ENCODE data around the gene PXDN. TPM values are rescaled to one million over a fixed set of nuclear protein-coding genes. Genes with fewer than 3 reads are reported as not detected.
"Not testable (repeated sequence)": the region's sequence is repeated elsewhere in the genome, so short reads cannot be mapped to it uniquely, and the experiment has no call there.

The PXDN gene
- total RNA-seq, 1 donor from 2014 or later: 292 TPM

DNA sequence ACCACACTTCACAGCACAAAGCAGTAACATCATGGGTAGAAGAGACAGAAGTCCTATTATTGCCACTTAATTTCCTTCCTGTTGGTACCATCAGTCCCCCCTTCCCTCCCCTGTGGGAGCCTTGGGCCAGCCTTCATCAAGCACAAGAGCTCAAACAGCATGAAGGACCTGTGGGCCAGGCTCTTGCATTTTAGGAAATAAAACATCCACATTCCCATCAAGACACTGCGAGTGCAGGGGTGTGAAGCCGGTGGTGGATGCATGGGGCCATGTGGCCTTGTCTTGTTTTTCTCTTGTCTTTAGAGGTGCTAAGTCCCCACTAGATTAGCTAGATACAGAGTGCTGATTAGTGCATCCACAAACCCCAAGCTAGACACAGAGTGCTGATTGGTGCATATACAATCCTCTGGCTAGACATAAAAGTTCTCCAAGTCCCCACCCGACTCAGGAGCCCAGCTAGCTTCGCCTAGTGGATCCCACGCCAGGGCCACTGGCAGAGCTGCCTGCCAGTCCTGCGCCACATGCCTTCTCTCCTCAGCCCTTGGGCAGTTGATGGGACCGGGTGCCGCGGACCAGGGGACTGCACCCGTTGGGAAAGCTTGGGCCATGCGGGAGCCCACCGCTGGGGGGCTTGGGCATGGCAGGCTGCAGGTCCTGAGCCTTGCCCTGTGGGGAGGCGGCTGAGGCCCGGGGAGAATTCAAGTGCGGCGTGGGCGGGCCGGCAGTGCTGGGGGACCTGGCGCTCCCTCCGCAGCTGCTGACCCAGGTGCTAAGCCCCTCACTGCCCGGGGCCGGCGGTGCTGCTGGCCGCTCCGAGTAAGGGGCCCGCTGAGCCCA is 14.7 kb upstream of the PXDN start:
- peaks cover 4% of the 10 kb centered on the region for H3K36me3 Mint-ChIP-seq
- no peak for TF ChIP-seq CTCF (IDR thresholded peaks at IDR 0.05; ENCODE audit: unreplicated experiment)
- H3K4me1 Mint-ChIP-seq: peaks cover 20% of the 10 kb centered on the region
- H3K27me3 Mint-ChIP-seq (ENCODE audit: low read depth): peaks cover 5% of the 10 kb centered on the region
- DNase-seq (ENCODE audit: low spot score in 2 of 2, unreplicated experiment in 2 of 2): no peak
- H3K27ac Mint-ChIP-seq: peak overlapping the region; percentile 77
- H3K4me3 Mint-ChIP-seq: no peak overlapping the region
- H3K9me3 Mint-ChIP-seq: peaks cover 6% of the 10 kb centered on the region

- Mint-ChIP-seq H3K36me3 (peaks cover 4% of the 10 kb centered on the region), H3K4me3 (no peak overlapping the region), H3K27ac (peak overlapping the region; percentile 77), H3K4me1 (peaks cover 20% of the 10 kb centered on the region), H3K27me3 (ENCODE audit: low read depth) (peaks cover 5% of the 10 kb centered on the region), H3K9me3 (peaks cover 6% of the 10 kb centered on the region)
- no peak for TF ChIP-seq CTCF (IDR thresholded peaks at IDR 0.05; ENCODE audit: unreplicated experiment)
- no peak for DNase-seq (ENCODE audit: low spot score in 2 of 2, unreplicated experiment in 2 of 2)
Measured at GRCh38 chr2:1758171-1758570, 13.9 kb upstream of the PXDN start.

GRCh38 chr2:1757567-1757966 is 13.3 kb upstream of the PXDN start:
- no peak for TF ChIP-seq CTCF (IDR thresholded peaks at IDR 0.05; ENCODE audit: unreplicated experiment)
- Mint-ChIP-seq H3K36me3 (peaks cover 4% of the 10 kb centered on the region), H3K27me3 (ENCODE audit: low read depth) (peaks cover 2% of the 10 kb centered on the region), H3K4me3 (no peak overlapping the region), H3K27ac (no peak overlapping the region), H3K4me1 (peaks cover 20% of the 10 kb centered on the region), H3K9me3 (peaks cover 6% of the 10 kb centered on the region)
- no peak for DNase-seq (ENCODE audit: low spot score in 2 of 2, unreplicated experiment in 2 of 2)

GRCh38 chr2:1757146-1757545 is 12.8 kb upstream of the PXDN start:
- not testable (repeated sequence) for H3K27me3 Mint-ChIP-seq (ENCODE audit: low read depth); H3K27ac Mint-ChIP-seq; H3K9me3 Mint-ChIP-seq; H3K36me3 Mint-ChIP-seq; H3K4me3 Mint-ChIP-seq; DNase-seq (ENCODE audit: low spot score in 2 of 2, unreplicated experiment in 2 of 2)
- peaks cover 20% of the 10 kb centered on the region for H3K4me1 Mint-ChIP-seq

GRCh38 chr2:1756456-1756855 is 12.1 kb upstream of the PXDN start:
- peak overlapping the region; percentile 77 for H3K27ac Mint-ChIP-seq
- H3K36me3 Mint-ChIP-seq: peaks cover 4% of the 10 kb centered on the region
- no peak overlapping the region for H3K4me3 Mint-ChIP-seq
- H3K4me1 Mint-ChIP-seq: peaks cover 25% of the 10 kb centered on the region
- DNase-seq (ENCODE audit: low spot score in 2 of 2, unreplicated experiment in 2 of 2): no peak
- no peak for TF ChIP-seq CTCF (IDR thresholded peaks at IDR 0.05; ENCODE audit: unreplicated experiment)
- peaks cover 4% of the 10 kb centered on the region for H3K27me3 Mint-ChIP-seq (ENCODE audit: low read depth)
- peaks cover 6% of the 10 kb centered on the region for H3K9me3 Mint-ChIP-seq

- Mint-ChIP-seq H3K4me3 (no peak overlapping the region), H3K9me3 (peaks cover 6% of the 10 kb centered on the region), H3K36me3 (peaks cover 4% of the 10 kb centered on the region), H3K27ac (peak overlapping the region; percentile 39), H3K27me3 (ENCODE audit: low read depth) (peaks cover 7% of the 10 kb centered on the region), H3K4me1 (peaks cover 32% of the 10 kb centered on the region)
- no peak for TF ChIP-seq CTCF (IDR thresholded peaks at IDR 0.05; ENCODE audit: unreplicated experiment)
- DNase-seq (ENCODE audit: low spot score in 2 of 2, unreplicated experiment in 2 of 2): no peak
Measured at GRCh38 chr2:1755436-1756191, 11.3 kb upstream of the PXDN start.
